HEK293 (cell line): ENCODE data around the gene PFAS.

Source experiments
- GLI4 ChIP-seq: fragments of 450-650 bp; formaldehyde crosslinking; IDR thresholded peaks from 2 replicates; pipeline ENCODE4 v1.5.1; 2016; ENCODE audit warnings: missing biosample characterization, missing genetic modification characterization
- OSR2 ChIP-seq: fragments of 450-650 bp; formaldehyde crosslinking; IDR thresholded peaks from 2 replicates; pipeline ENCODE4 v1.5.1; 2016; ENCODE audit warnings: missing biosample characterization, missing genetic modification characterization
- OVOL3 ChIP-seq: fragments of 450-650 bp; formaldehyde crosslinking; IDR thresholded peaks from 2 replicates; pipeline ENCODE4 v1.5.1; 2016; ENCODE audit warnings: missing biosample characterization, missing genetic modification characterization
- PRDM1 ChIP-seq: fragments of 450-650 bp; formaldehyde crosslinking; IDR thresholded peaks from 2 replicates; pipeline ENCODE4; 2016; ENCODE audit warnings: missing biosample characterization, missing genetic modification characterization
- TRIM28 ChIP-seq: IDR thresholded peaks from 2 replicates; pipeline ENCODE4 v1.6.1; 2011; ENCODE audit warnings: low read length, control low read depth, borderline replicate concordance
- ZFP3 ChIP-seq: fragments of 450-650 bp; formaldehyde crosslinking; IDR thresholded peaks from 2 replicates; pipeline ENCODE4 v1.5.1; 2016; ENCODE audit warnings: low read depth, missing biosample characterization, missing genetic modification characterization
- ZFP37 ChIP-seq: fragments of 450-650 bp; formaldehyde crosslinking; IDR thresholded peaks from 2 replicates; pipeline ENCODE4 v1.5.1; 2016; ENCODE audit warnings: missing biosample characterization, missing genetic modification characterization
- ZNF138 ChIP-seq: fragments of 450-650 bp; formaldehyde crosslinking; IDR thresholded peaks from 2 replicates; pipeline ENCODE4 v1.5.1; 2016; ENCODE audit warnings: missing biosample characterization, missing genetic modification characterization, borderline replicate concordance
- ZNF155 ChIP-seq: fragments of 450-650 bp; formaldehyde crosslinking; IDR thresholded peaks from 2 replicates; pipeline ENCODE4 v1.5.1; 2016; ENCODE audit warnings: missing biosample characterization, missing genetic modification characterization
- ZNF169 ChIP-seq: fragments of 450-650 bp; formaldehyde crosslinking; IDR thresholded peaks from 2 replicates; pipeline ENCODE4 v1.5.1; 2016; ENCODE audit warnings: missing biosample characterization, missing genetic modification characterization
- ZNF24 ChIP-seq: fragments of 450-650 bp; formaldehyde crosslinking; IDR thresholded peaks from 2 replicates; pipeline ENCODE4 v1.5.1; 2016; ENCODE audit warnings: missing biosample characterization, missing genetic modification characterization
- ZNF248 ChIP-seq: fragments of 450-650 bp; formaldehyde crosslinking; IDR thresholded peaks from 2 replicates; pipeline ENCODE4 v1.5.1; 2017; ENCODE audit warnings: missing biosample characterization, missing genetic modification characterization
- ZNF311 ChIP-seq: fragments of 450-650 bp; formaldehyde crosslinking; IDR thresholded peaks from 2 replicates; pipeline ENCODE4 v1.5.1; 2017; ENCODE audit warnings: missing biosample characterization, missing genetic modification characterization, borderline replicate concordance
- ZNF404 ChIP-seq: fragments of 450-650 bp; formaldehyde crosslinking; IDR thresholded peaks from 2 replicates; pipeline ENCODE4 v1.5.1; 2017; ENCODE audit warnings: missing biosample characterization, missing genetic modification characterization
- ZNF426 ChIP-seq: fragments of 450-650 bp; formaldehyde crosslinking; IDR thresholded peaks from 2 replicates; pipeline ENCODE4 v1.5.1; 2017; ENCODE audit warnings: missing biosample characterization, missing genetic modification characterization, mild to moderate bottlenecking, inconsistent platforms, moderate library complexity
- ZNF501 ChIP-seq: fragments of 450-650 bp; formaldehyde crosslinking; IDR thresholded peaks from 2 replicates; pipeline ENCODE4 v1.5.1; 2016; ENCODE audit warnings: missing biosample characterization, missing genetic modification characterization
- ZNF530 ChIP-seq: fragments of 450-650 bp; formaldehyde crosslinking; IDR thresholded peaks from 2 replicates; pipeline ENCODE4 v1.5.1; 2016; ENCODE audit warnings: low read depth, missing biosample characterization, missing genetic modification characterization
- ZNF560 ChIP-seq: fragments of 450-650 bp; formaldehyde crosslinking; IDR thresholded peaks from 2 replicates; pipeline ENCODE4 v1.5.1; 2017; ENCODE audit warnings: missing biosample characterization, missing genetic modification characterization, borderline replicate concordance
- ZNF596 ChIP-seq: fragments of 450-650 bp; IDR thresholded peaks from 2 replicates; pipeline ENCODE4 v1.5.0; 2018; ENCODE audit warnings: missing biosample characterization, mild to moderate bottlenecking, missing genetic modification characterization, moderate library complexity
- ZNF658 ChIP-seq: fragments of 450-650 bp; formaldehyde crosslinking; IDR thresholded peaks from 2 replicates; pipeline ENCODE4; 2016; ENCODE audit warnings: missing biosample characterization, missing genetic modification characterization
- ZNF747 ChIP-seq: fragments of 450-650 bp; formaldehyde crosslinking; IDR thresholded peaks from 2 replicates; pipeline ENCODE4 v1.5.1; 2016; ENCODE audit warnings: missing biosample characterization, missing genetic modification characterization
- ZNF777 ChIP-seq: fragments of 450-650 bp; formaldehyde crosslinking; IDR thresholded peaks from 2 replicates; pipeline ENCODE4 v1.5.1; 2017; ENCODE audit warnings: missing biosample characterization, missing genetic modification characterization, borderline replicate concordance
- ZNF837 ChIP-seq: fragments of 450-650 bp; formaldehyde crosslinking; IDR thresholded peaks from 2 replicates; pipeline ENCODE4 v1.5.1; 2016; ENCODE audit warnings: missing biosample characterization, missing genetic modification characterization
- ZXDB ChIP-seq: fragments of 450-650 bp; formaldehyde crosslinking; IDR thresholded peaks from 2 replicates; pipeline ENCODE4 v1.5.1; 2016; ENCODE audit warnings: missing biosample characterization, missing genetic modification characterization
- TF ChIP-seq, protein P1 (sequence below): fragments of 450-650 bp; formaldehyde crosslinking; IDR thresholded peaks from 2 replicates; pipeline ENCODE4 v1.5.1; 2016; ENCODE audit warnings: missing biosample characterization, missing genetic modification characterization, borderline replicate concordance
- TF ChIP-seq, protein P2 (sequence below): fragments of 450-650 bp; formaldehyde crosslinking; IDR thresholded peaks from 2 replicates; pipeline ENCODE4 v1.5.1; 2016; ENCODE audit warnings: missing biosample characterization, missing genetic modification characterization
- TF ChIP-seq, protein P3 (sequence below): fragments of 450-650 bp; formaldehyde crosslinking; IDR thresholded peaks from 2 replicates; pipeline ENCODE4 v1.5.1; 2016; ENCODE audit warnings: missing biosample characterization, missing genetic modification characterization
- TF ChIP-seq, protein P4 (sequence below): fragments of 450-650 bp; formaldehyde crosslinking; IDR thresholded peaks from 2 replicates; pipeline ENCODE4 v1.5.1; 2017; ENCODE audit warnings: missing biosample characterization, missing genetic modification characterization
- TF ChIP-seq, protein P5 (sequence below): fragments of 450-650 bp; formaldehyde crosslinking; IDR thresholded peaks from 2 replicates; pipeline ENCODE4 v1.5.0; 2017; ENCODE audit warnings: missing biosample characterization, missing genetic modification characterization, borderline replicate concordance

PFAS gene

DNA sequence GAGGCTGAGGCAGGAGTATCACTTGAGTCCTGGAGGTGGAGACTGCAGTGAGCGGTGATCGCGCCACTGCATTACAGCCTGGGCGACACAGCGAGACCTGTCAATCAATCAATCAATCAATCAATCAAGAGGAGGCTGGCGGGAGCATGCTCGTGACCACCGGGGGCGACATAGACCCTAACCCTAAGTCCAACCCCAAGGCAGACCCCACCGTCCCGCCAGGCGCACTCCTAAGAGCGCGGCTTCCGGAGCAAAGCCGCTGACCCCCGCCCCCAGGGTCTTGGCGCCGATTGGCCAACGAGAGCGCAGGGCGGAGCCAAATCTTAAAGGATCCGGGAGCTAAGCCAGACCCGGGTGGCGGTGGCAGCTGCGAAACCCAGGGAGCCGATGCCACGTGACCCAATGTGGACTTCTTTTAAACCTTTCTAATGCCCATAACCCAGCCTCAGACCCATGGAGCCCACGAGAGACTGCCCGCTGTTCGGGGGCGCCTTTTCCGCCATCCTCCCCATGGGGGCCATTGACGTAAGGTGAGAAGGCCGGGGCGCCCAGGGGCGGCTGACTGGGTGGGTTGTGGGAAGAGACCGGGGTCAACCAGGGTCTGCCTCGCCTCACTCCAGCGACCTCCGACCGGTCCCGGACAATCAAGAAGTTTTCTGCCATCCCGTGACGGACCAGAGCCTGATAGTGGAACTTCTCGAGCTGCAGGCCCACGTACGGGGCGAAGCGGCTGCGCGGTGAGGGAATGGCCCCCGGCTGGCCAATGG, 39.4 kb downstream of the PFAS start, which contains the start of gene RANGRF (continued):
- TF ChIP-seq ZNF837 (no peak), GLI4 (tag by site-specific recombination) (no peak; the same call in 1 of the 2 replicates), ZNF777 (no peak), ZNF596 (no peak), ZNF747 (tag by site-specific recombination) (no peak), OSR2 (tag by site-specific recombination) (peak; percentile 83), ZNF155 (tag by site-specific recombination) (no peak), PRDM1 (no peak), ZXDB (tag by site-specific recombination) (peak; percentile 64), ZNF24 (peak; percentile 61; the same call in 1 of the 2 replicates), ZFP3 (tag by site-specific recombination) (no peak), TRIM28 (no peak), ZNF169 (tag by site-specific recombination) (no peak), ZNF138 (tag by site-specific recombination) (no peak), ZFP37 (tag by site-specific recombination) (no peak), ZNF404 (tag by site-specific recombination) (no peak), ZNF501 (tag by site-specific recombination) (peak; percentile 65; the same call in 1 of the 2 replicates), ZNF248 (tag by site-specific recombination) (no peak), ZNF530 (no peak), OVOL3 (tag by site-specific recombination) (no peak; the same call in 1 of the 2 replicates), ZNF311 (tag by site-specific recombination) (no peak), ZNF658 (tag by site-specific recombination) (no peak), ZNF426 (tag by site-specific recombination) (no peak), ZNF560 (tag by site-specific recombination) (no peak)
- TF ChIP-seq, protein P1, sequence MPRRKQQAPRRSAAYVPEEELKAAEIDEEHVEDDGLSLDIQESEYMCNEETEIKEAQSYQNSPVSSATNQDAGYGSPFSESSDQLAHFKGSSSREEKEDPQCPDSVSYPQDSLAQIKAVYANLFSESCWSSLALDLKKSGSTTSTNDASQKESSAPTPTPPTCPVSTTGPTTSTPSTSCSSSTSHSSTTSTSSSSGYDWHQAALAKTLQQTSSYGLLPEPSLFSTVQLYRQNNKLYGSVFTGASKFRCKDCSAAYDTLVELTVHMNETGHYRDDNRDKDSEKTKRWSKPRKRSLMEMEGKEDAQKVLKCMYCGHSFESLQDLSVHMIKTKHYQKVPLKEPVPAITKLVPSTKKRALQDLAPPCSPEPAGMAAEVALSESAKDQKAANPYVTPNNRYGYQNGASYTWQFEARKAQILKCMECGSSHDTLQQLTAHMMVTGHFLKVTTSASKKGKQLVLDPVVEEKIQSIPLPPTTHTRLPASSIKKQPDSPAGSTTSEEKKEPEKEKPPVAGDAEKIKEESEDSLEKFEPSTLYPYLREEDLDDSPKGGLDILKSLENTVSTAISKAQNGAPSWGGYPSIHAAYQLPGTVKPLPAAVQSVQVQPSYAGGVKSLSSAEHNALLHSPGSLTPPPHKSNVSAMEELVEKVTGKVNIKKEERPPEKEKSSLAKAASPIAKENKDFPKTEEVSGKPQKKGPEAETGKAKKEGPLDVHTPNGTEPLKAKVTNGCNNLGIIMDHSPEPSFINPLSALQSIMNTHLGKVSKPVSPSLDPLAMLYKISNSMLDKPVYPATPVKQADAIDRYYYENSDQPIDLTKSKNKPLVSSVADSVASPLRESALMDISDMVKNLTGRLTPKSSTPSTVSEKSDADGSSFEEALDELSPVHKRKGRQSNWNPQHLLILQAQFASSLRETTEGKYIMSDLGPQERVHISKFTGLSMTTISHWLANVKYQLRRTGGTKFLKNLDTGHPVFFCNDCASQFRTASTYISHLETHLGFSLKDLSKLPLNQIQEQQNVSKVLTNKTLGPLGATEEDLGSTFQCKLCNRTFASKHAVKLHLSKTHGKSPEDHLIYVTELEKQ (tag by site-specific recombination), result peak; percentile 100
- TF ChIP-seq, protein P2, sequence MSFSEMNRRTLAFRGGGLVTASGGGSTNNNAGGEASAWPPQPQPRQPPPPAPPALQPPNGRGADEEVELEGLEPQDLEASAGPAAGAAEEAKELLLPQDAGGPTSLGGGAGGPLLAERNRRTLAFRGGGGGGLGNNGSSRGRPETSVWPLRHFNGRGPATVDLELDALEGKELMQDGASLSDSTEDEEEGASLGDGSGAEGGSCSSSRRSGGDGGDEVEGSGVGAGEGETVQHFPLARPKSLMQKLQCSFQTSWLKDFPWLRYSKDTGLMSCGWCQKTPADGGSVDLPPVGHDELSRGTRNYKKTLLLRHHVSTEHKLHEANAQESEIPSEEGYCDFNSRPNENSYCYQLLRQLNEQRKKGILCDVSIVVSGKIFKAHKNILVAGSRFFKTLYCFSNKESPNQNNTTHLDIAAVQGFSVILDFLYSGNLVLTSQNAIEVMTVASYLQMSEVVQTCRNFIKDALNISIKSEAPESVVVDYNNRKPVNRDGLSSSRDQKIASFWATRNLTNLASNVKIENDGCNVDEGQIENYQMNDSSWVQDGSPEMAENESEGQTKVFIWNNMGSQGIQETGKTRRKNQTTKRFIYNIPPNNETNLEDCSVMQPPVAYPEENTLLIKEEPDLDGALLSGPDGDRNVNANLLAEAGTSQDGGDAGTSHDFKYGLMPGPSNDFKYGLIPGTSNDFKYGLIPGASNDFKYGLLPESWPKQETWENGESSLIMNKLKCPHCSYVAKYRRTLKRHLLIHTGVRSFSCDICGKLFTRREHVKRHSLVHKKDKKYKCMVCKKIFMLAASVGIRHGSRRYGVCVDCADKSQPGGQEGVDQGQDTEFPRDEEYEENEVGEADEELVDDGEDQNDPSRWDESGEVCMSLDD (tag by site-specific recombination), result peak; percentile 31; the same call in 1 of the 2 replicates
- TF ChIP-seq, protein P3, sequence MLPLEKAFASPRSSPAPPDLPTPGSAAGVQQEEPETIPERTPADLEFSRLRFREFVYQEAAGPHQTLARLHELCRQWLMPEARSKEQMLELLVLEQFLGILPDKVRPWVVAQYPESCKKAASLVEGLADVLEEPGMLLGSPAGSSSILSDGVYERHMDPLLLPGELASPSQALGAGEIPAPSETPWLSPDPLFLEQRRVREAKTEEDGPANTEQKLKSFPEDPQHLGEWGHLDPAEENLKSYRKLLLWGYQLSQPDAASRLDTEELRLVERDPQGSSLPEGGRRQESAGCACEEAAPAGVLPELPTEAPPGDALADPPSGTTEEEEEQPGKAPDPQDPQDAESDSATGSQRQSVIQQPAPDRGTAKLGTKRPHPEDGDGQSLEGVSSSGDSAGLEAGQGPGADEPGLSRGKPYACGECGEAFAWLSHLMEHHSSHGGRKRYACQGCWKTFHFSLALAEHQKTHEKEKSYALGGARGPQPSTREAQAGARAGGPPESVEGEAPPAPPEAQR (tag by site-specific recombination), result no peak
- TF ChIP-seq, protein P4, sequence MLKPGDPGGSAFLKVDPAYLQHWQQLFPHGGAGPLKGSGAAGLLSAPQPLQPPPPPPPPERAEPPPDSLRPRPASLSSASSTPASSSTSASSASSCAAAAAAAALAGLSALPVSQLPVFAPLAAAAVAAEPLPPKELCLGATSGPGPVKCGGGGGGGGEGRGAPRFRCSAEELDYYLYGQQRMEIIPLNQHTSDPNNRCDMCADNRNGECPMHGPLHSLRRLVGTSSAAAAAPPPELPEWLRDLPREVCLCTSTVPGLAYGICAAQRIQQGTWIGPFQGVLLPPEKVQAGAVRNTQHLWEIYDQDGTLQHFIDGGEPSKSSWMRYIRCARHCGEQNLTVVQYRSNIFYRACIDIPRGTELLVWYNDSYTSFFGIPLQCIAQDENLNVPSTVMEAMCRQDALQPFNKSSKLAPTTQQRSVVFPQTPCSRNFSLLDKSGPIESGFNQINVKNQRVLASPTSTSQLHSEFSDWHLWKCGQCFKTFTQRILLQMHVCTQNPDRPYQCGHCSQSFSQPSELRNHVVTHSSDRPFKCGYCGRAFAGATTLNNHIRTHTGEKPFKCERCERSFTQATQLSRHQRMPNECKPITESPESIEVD, result no peak; the same call in 1 of the 2 replicates
- TF ChIP-seq, protein P5, sequence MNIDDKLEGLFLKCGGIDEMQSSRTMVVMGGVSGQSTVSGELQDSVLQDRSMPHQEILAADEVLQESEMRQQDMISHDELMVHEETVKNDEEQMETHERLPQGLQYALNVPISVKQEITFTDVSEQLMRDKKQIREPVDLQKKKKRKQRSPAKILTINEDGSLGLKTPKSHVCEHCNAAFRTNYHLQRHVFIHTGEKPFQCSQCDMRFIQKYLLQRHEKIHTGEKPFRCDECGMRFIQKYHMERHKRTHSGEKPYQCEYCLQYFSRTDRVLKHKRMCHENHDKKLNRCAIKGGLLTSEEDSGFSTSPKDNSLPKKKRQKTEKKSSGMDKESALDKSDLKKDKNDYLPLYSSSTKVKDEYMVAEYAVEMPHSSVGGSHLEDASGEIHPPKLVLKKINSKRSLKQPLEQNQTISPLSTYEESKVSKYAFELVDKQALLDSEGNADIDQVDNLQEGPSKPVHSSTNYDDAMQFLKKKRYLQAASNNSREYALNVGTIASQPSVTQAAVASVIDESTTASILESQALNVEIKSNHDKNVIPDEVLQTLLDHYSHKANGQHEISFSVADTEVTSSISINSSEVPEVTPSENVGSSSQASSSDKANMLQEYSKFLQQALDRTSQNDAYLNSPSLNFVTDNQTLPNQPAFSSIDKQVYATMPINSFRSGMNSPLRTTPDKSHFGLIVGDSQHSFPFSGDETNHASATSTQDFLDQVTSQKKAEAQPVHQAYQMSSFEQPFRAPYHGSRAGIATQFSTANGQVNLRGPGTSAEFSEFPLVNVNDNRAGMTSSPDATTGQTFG, result no peak
